ENCODE measurements around the gene ANKRD34A.

- TF ChIP-seq EZH2 (IDR thresholded peaks at IDR 0.05; ENCODE audit: insufficient read depth, poor library complexity, severe bottlenecking), result no peak
- TF ChIP-seq EZH2phosphoT487 (IDR thresholded peaks at IDR 0.05; ENCODE audit: insufficient read depth, low read depth), result no peak
Measured at GRCh38 chr1:145961109-145961424, 3.3 kb downstream of the ANKRD34A start.

All from GM23248 (cell line).